Transverse colon (tissue), 4 donors: Measurements from ENCODE around the gene RPGRIP1L. TPM values are rescaled to one million over a fixed set of nuclear protein-coding genes. Genes with fewer than 3 reads are reported as not detected.

ENCODE experiments used
- DNase-seq: peaks from one replicate; pipeline ENCODE4 v3.0.0-alpha.2; 2019
- H3K27ac ChIP-seq, 4 donors: fragments of 200-600 bp; sonication (generic); 2 replicates each; pipeline ENCODE4 v1.5.1; 2016 to 2018; ENCODE audit warnings: inconsistent platforms in 4 of 4
- H3K27me3 ChIP-seq: fragments of 200-600 bp; sonication (generic); 2 replicates; pipeline ENCODE4 v1.5.1; 2017; ENCODE audit warnings: inconsistent platforms
- H3K36me3 ChIP-seq, 4 donors: fragments of 200-600 bp; sonication (generic); 2 replicates each; pipeline ENCODE4 v1.5.1; 2017 to 2019; ENCODE audit warnings: inconsistent platforms in 4 of 4
- H3K4me1 ChIP-seq, 4 donors: fragments of 200-600 bp; sonication (generic); 2 replicates each; pipeline ENCODE4 v1.5.1; 2017 to 2020; ENCODE audit warnings: inconsistent platforms in 4 of 4
- H3K4me3 ChIP-seq, 4 donors: fragments of 200-600 bp; sonication (generic); 1 replicate in 1 of 4; 2 replicates in 3 of 4; pipeline versions ENCODE4 v1.5.1 to v1.6.1; 2017 to 2019; ENCODE audit warnings: inconsistent platforms in 4 of 4
- H3K9me3 ChIP-seq, 2 donors: fragments of 200-600 bp; sonication (generic); 2 replicates each; pipeline ENCODE4 v1.5.1; 2017 to 2019; ENCODE audit warnings: inconsistent platforms in 2 of 2
- EP300 ChIP-seq: sonication (generic); formaldehyde crosslinking; IDR thresholded peaks from one replicate; pipeline ENCODE4 v1.6.1; 2017; ENCODE audit warnings: antibody characterized with exemption, low read depth
- POLR2A ChIP-seq: fragments of 450-650 bp; IDR thresholded peaks from one replicate; pipeline ENCODE4 v1.6.1; 2016; ENCODE audit warnings: antibody characterized with exemption, mild to moderate bottlenecking, moderate library complexity
- POLR2AphosphoS5 ChIP-seq, 3 donors: sonication (generic); formaldehyde crosslinking; IDR thresholded peaks; one replicate each; pipeline ENCODE4 v1.6.1; 2016; ENCODE audit warnings: antibody characterized with exemption in 3 of 3
- WGBS, 2 donors: methylation state at CpG; one replicate each; pipeline ENCODE4 v1.1.5; 2018; ENCODE audit warnings: low coverage in 1 of 2; 5-methylcytosine and 5-hydroxymethylcytosine counted together
- in situ Hi-C, 4 donors: fragments of 200-750 bp; cut with MboI; loops; one replicate each; pipeline versions ENCODE4 v1.15.0 to v1.15.1; 2017; ENCODE audit warnings: low sequenced_read_pairs in 3 of 4, low pct_ligation_motif_present in 1 of 4, low pct_unique_long_range_greater_than_20kb in 1 of 4
- intact Hi-C: fragments of 100-400 bp; cut with DNase I; formaldehyde crosslinking; loops from one replicate; pipeline ENCODE4 v1.15.1; 2023; ENCODE audit warnings: low total_unique reads
- total RNA-seq, 4 donors: library from RNA; depleted of rRNA; stranded (reverse); fragments of >200 nt; gene quantifications; one replicate each; pipeline ENCODE4 v1.1.0, GENCODE V29; 2016
- TF ChIP-seq, protein P1 (sequence below), 5 experiments: fragments of 200-600 bp in 3 of 5; fragments of 450-650 bp in 2 of 5; sonication (generic) in 3 of 5; IDR thresholded peaks; 1 replicate in 2 of 5; 2 replicates in 3 of 5; pipeline ENCODE4 v1.5.1; 2016 to 2017; ENCODE audit warnings: antibody characterized with exemption in 5 of 5, inconsistent platforms in 3 of 5, mild to moderate bottlenecking in 2 of 5, moderate library complexity in 1 of 5

The RPGRIP1L gene
- total RNA-seq, 4 donors from 2014 or later: 1.6 to 5.6 (median 2.1) TPM

- intact Hi-C loops (no loop called here), in situ Hi-C loops (no loop called here)
- TF ChIP-seq, protein P1, sequence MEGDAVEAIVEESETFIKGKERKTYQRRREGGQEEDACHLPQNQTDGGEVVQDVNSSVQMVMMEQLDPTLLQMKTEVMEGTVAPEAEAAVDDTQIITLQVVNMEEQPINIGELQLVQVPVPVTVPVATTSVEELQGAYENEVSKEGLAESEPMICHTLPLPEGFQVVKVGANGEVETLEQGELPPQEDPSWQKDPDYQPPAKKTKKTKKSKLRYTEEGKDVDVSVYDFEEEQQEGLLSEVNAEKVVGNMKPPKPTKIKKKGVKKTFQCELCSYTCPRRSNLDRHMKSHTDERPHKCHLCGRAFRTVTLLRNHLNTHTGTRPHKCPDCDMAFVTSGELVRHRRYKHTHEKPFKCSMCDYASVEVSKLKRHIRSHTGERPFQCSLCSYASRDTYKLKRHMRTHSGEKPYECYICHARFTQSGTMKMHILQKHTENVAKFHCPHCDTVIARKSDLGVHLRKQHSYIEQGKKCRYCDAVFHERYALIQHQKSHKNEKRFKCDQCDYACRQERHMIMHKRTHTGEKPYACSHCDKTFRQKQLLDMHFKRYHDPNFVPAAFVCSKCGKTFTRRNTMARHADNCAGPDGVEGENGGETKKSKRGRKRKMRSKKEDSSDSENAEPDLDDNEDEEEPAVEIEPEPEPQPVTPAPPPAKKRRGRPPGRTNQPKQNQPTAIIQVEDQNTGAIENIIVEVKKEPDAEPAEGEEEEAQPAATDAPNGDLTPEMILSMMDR (IDR thresholded peaks at IDR 0.05): no peak
- TF ChIP-seq POLR2A: no peak
- no peak for TF ChIP-seq POLR2AphosphoS5 (IDR thresholded peaks at IDR 0.05)
- no peak for TF ChIP-seq EP300
- Histone ChIP-seq H3K4me3 (no peak overlapping the region), H3K27ac (no peak overlapping the region), H3K27me3 (no peaks in the 10 kb centered on the region), H3K36me3 (no peaks in the 10 kb centered on the region), H3K4me1 (peaks cover 3 to 17% (median 9%) of the 10 kb centered on the region in 4 donors), H3K9me3 (no peaks in the 10 kb centered on the region)
- WGBS, 2 donors: 98 to 100% methylated on average over 3 of the region's 3 CpGs
- no peak for DNase-seq
Measured at GRCh38 chr16:53717577-53717976, 13.9 kb upstream of the RPGRIP1L start.

GRCh38 chr16:53715023-53715384 is 11.3 kb upstream of the RPGRIP1L start:
- TF ChIP-seq EP300 (no peak), POLR2A (no peak), POLR2AphosphoS5 (IDR thresholded peaks at IDR 0.05) (no peak)
- TF ChIP-seq, protein P1 (IDR thresholded peaks at IDR 0.05): no peak
- intact Hi-C loops: no loop called here
- in situ Hi-C loops: no loop called here
- Histone ChIP-seq H3K36me3 (no peaks in the 10 kb centered on the region), H3K27me3 (no peaks in the 10 kb centered on the region), H3K9me3 (no peaks in the 10 kb centered on the region), H3K4me3 (no peak overlapping the region), H3K4me1 (peaks cover 3 to 21% (median 11%) of the 10 kb centered on the region in 4 donors), H3K27ac (no peak overlapping the region)
- no peak for DNase-seq
- 71 to 79% methylated on average over 2 of the region's 2 CpGs for WGBS, 2 donors

DNA sequence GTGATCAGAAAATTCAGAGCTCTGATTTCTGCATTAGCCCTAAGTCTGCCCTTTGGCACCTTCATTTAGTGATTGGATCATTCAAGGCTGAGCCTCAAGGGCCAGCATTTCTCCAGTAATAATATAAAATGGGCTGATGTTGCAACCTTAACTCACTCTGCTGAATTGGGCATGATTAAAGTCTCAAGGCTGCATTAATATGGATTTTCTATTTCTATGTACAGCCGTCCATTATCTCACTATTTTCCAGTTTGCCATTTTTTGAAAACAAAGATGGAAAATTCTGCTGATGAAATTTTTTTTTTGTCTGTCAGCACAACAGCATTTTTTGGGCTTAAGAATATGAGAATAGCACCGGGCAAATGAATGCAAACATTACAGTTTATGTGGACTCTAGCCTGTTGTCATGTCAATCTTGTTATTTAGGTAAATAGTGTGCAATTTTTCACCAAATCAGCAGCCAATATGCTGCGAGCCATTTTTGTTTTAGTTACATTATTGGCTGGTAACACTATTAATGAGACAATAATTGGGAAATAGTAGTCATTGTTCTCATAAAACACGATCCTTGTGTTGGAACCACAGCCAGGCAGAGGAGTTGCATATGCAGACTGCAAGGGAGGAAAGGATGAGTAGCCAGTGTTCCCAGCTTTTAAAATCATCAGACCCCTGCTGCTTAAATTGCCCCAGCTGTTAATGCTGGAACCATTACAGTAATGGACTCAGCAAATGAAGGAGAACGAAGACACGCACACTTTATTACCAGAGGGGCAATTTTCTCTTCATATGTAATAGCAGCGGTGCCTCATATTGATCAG is 10.8 kb upstream of the RPGRIP1L start:
- TF ChIP-seq, protein P1 (IDR thresholded peaks at IDR 0.05): no peak
- TF ChIP-seq POLR2A (no peak), EP300 (no peak), POLR2AphosphoS5 (IDR thresholded peaks at IDR 0.05) (no peak)
- no peak overlapping the region for H3K4me3 ChIP-seq
- H3K27me3 ChIP-seq: no peaks in the 10 kb centered on the region
- no peaks in the 10 kb centered on the region for H3K9me3 ChIP-seq
- peaks cover 3 to 21% (median 11%) of the 10 kb centered on the region in 4 donors for H3K4me1 ChIP-seq
- no peaks in the 10 kb centered on the region for H3K36me3 ChIP-seq
- in situ Hi-C loops: no loop called here
- DNase-seq: no peak
- WGBS, 2 donors: 63 to 70% methylated on average over 7 of the region's 7 CpGs
- intact Hi-C loops: no loop called here
- H3K27ac ChIP-seq: no peak overlapping the region

DNA sequence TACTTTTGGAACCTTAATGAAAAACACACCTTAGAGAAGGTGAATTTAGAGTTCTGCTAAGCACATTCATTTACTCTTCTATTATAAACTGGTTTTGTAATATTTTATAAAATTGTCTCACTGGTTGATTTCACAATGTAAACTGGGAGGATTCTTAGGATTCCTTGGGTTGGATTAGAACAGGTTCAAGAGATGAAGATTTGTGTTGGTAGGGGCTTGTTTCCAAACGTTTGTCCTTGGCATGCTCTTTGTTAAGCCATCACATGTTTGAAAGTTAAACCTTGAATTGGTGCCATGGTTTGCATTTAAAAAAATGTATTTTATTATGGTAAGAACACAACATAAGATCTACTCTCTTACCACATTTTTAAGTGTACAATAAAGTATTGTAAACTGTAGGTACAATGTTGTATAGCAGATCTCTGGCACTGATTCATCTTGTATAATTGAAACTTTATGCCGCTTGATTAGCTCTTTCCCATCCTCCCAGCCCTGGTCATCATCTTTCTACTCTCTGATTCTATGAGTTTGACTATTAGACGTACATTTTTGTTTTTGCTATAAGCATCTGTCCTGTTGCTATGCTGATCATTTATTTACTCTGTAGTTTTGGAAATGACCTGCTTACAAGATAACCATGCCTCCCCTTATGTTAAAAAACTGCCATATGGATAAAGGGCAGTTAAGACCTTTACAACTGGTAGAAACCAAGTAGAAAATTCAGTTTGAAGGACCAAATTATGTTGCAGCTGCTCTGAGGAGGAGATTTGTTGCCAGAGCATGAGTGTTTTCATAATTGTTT is 9.9 kb upstream of the RPGRIP1L start:
- TF ChIP-seq, protein P1 (IDR thresholded peaks at IDR 0.05): no peak
- TF ChIP-seq POLR2A (no peak), POLR2AphosphoS5 (IDR thresholded peaks at IDR 0.05) (no peak), EP300 (no peak)
- peaks cover 3 to 21% (median 11%) of the 10 kb centered on the region in 4 donors for H3K4me1 ChIP-seq
- H3K9me3 ChIP-seq: no peaks in the 10 kb centered on the region
- intact Hi-C loops: no loop called here
- H3K27ac ChIP-seq: no peak overlapping the region
- in situ Hi-C loops: no loop called here
- 40 to 43% methylated on average over 3 of the region's 3 CpGs for WGBS, 2 donors
- DNase-seq: no peak
- H3K36me3 ChIP-seq: no peaks in the 10 kb centered on the region
- H3K27me3 ChIP-seq: no peaks in the 10 kb centered on the region
- no peak overlapping the region for H3K4me3 ChIP-seq
